IPS-18c (cell line): ENCODE measurements around the gene ABHD17C.
"Not testable (repeated sequence)": the region's sequence is repeated elsewhere in the genome, so short reads cannot be mapped to it uniquely, and the experiment has no call there.

Experiments
- H3K4me3 ChIP-seq: 2 replicates; pipeline ENCODE4 v1.7.0; 2013; ENCODE audit warnings: low read depth, mild to moderate bottlenecking, low read length, moderate library complexity; ENCODE audit not compliant: insufficient read depth
- H3K9me3 ChIP-seq: one replicate; pipeline ENCODE4 v1.6.1; 2013; ENCODE audit warnings: mild to moderate bottlenecking, low read length, moderate library complexity; ENCODE audit not compliant: control insufficient read depth, insufficient read depth

The ABHD17C gene

DNA sequence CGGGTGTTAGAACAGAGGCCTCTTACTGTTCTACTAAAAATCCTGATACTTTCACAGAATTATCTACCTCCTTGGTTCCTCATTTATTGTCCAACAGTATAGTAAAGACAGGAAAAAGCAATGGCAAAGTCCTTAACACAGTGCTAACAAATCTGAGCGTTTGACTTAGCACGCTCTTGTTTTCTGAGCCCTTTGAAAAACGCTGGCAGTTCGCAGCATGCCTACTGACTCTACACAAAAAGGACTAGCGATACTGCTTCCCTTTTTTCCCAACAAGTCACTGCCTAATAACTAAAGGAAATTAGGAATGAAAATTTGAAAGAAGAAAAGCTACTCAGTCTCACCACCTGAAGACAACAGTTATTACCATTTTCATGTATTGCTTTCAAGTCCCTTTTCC is 49.3 kb downstream of the ABHD17C start:
- no peaks in the 10 kb centered on the region for H3K9me3 ChIP-seq
- H3K4me3 ChIP-seq: no peak overlapping the region

- Histone ChIP-seq H3K4me3 (no peak overlapping the region), H3K9me3 (no peaks in the 10 kb centered on the region)
These were observed 49.7 kb downstream of the ABHD17C start for GRCh38 chr15:80744826-80745225.

DNA sequence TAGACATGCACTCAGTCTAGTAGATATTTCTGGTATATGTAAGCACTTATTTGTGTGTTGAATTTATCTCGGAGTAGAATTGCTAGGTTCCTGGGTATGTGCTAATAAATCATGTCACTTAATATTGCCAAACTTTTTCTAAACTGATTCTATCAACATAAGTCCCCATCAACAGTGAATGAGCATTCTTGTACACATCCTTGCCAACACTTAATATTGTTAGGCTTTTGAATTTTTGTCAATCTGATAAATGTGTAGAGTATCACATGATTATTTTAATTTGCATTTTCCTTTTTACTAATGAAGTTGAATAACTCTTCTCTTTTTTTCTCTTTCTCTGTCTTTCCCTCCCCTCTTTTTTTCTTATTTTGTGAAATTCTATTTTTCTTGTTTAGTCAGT is 50.8 kb downstream of the ABHD17C start:
- Histone ChIP-seq H3K4me3 (no peak overlapping the region), H3K9me3 (no peaks in the 10 kb centered on the region)

- H3K9me3 ChIP-seq: no peaks in the 10 kb centered on the region
- no peak overlapping the region for H3K4me3 ChIP-seq
These were observed 52.4 kb downstream of the ABHD17C start for GRCh38 chr15:80747317-80748053.

DNA sequence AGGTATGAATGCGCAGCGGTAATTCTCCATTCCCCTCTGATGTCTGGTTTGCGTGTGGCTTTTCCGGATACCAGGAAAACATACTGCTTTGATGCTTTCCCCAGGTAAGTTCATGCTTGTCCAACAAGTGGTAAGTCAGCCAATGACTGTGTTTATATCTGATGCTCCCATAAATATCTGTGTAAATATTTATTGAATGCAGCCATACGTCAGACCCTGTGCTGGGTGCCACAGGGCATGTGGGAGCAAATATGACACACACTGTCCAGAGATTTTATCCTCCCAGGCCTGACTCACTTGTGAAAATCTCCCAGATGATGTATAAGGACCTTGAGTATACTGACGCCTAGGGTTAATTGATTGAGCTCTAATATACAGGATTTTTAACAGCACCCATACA is 54.5 kb downstream of the ABHD17C start:
- Histone ChIP-seq H3K4me3 (no peak overlapping the region), H3K9me3 (no peaks in the 10 kb centered on the region)

- H3K4me3 ChIP-seq: no peak overlapping the region
- H3K9me3 ChIP-seq: no peaks in the 10 kb centered on the region
These were observed 55.5 kb downstream of the ABHD17C start for GRCh38 chr15:80750575-80750974.

DNA sequence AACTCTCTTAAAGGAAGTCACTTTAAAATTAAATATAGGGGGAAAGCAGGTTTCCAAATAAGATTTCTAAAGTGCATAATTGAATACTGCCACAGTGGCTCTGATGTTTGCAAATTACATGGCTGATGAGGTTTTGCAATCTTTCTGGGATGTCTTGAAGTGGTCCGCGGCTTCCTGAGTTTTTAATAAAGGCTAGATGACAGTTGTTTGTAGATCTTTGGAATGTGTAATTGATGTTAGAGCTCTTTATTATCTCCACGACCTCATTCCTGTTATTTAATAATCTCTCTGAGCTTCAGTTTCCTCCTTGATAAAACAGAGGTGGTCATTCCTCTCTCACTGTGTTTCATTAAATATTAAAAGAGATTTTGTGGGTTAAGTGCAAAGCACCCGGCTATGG is 57.1 kb downstream of the ABHD17C start:
- Histone ChIP-seq H3K4me3 (no peak overlapping the region), H3K9me3 (no peaks in the 10 kb centered on the region)

GRCh38 chr15:80753161-80753560 is 58.1 kb downstream of the ABHD17C start:
- no peaks in the 10 kb centered on the region for H3K9me3 ChIP-seq
- H3K4me3 ChIP-seq: no peak overlapping the region

DNA sequence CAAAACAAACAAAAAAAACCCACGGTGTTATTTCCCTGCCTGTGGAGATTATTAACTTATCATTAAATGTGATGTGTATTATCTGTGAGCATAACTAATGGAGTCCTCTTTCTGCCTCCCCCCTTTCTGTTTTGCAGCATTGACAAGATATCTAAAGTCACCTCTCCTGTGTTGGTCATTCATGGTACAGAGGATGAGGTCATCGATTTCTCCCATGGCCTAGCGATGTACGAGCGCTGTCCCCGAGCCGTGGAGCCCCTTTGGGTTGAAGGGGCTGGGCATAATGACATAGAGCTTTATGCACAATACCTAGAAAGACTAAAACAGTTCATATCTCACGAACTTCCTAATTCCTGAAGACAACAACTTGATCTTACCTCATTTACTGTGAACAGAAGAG is 58.9 kb downstream of the ABHD17C start:
- no peak overlapping the region for H3K4me3 ChIP-seq

DNA sequence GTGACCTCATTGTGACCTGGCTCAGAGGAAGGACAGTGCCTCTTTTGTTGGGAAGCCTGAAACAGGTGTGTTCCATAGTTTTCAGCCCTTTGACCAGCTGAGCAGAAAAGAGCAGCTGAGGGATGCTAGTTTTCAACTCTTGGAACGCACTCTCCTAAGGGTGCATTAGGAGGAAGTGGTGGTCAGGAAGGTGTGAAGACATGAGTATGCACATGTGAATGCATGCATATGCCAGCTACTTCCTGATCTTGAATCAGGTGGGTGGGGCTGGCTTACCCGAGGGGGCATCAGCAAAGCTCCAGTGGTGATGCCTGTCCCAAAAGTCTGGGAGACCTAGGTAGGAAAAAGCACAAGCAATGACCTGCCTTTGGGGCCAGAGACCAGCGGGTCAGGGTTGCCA is 60.8 kb downstream of the ABHD17C start:
- H3K4me3 ChIP-seq: no peak overlapping the region
- H3K9me3 ChIP-seq: no peaks in the 10 kb centered on the region

More for the DNA sequence above, 58.9 kb downstream of the ABHD17C start:
- no peaks in the 10 kb centered on the region for H3K9me3 ChIP-seq

DNA sequence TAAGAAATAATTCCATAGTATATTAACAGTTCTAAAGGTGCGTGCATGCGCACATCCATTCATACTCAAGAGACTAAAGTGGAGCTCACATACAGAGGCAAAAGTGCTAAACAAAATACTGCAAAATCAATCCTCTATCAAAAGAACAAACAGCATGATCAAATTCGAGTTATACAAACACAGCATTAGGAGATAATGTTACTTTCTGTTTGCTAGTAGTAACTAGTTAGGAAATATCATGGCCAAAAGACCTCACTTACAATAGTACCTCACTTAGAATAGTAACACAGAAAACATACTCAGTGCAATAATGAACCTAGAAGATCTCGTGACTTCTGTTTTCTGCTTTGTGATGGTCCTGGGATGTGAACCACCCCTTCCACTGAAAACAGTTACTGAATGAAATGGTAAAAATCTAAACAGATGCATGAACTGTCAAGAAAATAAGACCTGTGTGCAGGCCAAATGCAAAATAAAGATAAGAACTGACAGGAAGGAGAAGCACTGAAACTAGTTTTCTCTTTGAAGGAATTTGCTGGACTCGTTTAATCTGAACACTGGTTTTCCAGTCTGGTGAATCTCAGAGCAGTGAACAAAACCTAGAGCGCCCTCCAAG is 63.1 kb downstream of the ABHD17C start:
- H3K4me3 ChIP-seq: no peak overlapping the region
- no peaks in the 10 kb centered on the region for H3K9me3 ChIP-seq

GRCh38 chr15:80760960-80761359 is 65.8 kb downstream of the ABHD17C start:
- Histone ChIP-seq H3K4me3 (no peak overlapping the region), H3K9me3 (no peaks in the 10 kb centered on the region)

DNA sequence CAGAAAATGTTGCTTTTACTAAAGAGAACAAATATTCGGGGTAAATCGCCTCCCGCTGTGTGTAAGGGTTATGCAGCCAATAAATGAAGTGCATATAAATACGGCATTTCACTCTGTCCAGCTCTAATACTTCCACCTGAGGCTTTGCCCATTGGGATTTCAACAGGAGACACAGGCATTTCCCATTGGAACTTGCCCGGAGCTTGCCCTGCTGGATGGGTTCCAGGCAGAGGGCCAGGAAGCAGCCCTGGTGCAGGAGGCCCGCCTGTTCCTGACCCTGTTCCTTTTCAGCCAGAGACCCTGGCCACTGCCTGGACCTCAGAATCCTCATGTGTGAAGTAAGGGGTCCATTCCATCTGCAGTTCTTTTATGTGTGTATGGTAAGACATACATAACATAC is 66.6 kb downstream of the ABHD17C start:
- no peaks in the 10 kb centered on the region for H3K9me3 ChIP-seq

DNA sequence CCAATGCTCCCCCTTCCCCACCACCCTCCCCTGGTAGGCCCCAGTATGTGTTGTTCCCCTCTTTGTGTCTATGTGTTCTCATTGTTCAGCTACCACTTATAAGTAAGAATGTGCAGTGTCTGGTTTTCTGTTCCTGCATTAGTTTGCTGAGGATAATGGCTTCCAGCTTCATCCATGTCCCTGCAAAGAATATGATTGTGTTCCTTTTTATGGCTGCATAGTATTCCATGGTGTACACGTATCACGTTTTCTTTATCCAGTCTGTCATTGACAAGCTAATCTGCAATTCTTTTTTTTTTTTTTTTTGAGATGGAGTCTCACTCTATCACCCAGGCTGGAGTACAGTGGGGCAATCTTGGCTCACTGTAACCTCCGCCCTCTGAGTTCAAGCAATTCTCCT is 68.1 kb downstream of the ABHD17C start:
- H3K9me3 ChIP-seq, H3K4me3 ChIP-seq: not testable (repeated sequence)

More for the DNA sequence above, 66.6 kb downstream of the ABHD17C start:
- H3K4me3 ChIP-seq: no peak overlapping the region

DNA sequence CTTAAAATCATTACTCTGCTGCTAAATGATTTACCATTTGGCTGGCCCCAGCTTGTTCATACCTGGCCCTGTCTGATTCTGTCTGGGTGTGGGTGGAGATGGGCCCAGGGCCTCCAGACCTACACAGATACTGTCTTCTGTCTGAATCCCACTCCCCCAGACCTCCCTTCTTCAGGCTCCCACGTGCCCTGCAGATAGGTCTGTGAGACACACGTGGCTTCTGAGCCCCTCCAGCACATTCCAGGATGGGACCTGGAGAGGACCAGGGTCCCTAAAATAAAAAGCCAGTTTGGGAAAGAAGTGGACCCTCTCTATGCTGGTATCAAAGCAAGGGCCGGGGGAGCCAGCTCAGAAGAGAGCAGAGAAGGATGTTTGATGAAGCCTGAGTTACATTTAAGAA is 69.4 kb downstream of the ABHD17C start:
- Histone ChIP-seq H3K9me3 (no peaks in the 10 kb centered on the region), H3K4me3 (no peak overlapping the region)

GRCh38 chr15:80766275-80766674 is 71.2 kb downstream of the ABHD17C start:
- no peaks in the 10 kb centered on the region for H3K9me3 ChIP-seq
- no peak overlapping the region for H3K4me3 ChIP-seq

DNA sequence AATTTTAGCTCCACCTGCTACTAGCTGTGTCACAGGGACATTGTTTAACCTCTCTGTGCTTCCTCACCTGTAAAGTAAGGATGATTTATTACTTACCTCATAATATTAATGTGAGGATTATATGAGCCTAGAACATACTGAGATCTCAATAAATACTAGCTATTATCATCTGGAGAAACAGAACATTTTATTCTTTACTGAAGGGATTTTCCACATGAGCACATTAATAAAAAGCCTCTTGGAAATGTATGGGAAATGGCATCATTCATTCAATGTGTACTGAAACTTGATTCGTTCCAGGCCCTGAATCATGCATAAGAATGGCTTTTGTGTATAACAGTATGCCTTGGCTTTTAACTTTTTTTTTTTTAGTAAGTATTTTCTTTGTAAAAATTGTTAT is 73.0 kb downstream of the ABHD17C start:
- H3K9me3 ChIP-seq: no peaks in the 10 kb centered on the region
- H3K4me3 ChIP-seq: no peak overlapping the region

- H3K4me3 ChIP-seq: no peak overlapping the region
- no peaks in the 10 kb centered on the region for H3K9me3 ChIP-seq
These were observed 74.2 kb downstream of the ABHD17C start for GRCh38 chr15:80769153-80769828.
